HepG2 (cell line): ENCODE measurements around the gene LHFPL6. TPM values are rescaled to one million over a fixed set of nuclear protein-coding genes. Genes with fewer than 3 reads are reported as not detected.

Experiments used
- ATAC-seq: fragments of 200-7000 bp; cut with Tn5 transposase; 3 replicates; pipeline ENCODE4 v1.9.1; 2020; ENCODE audit warnings: mild to moderate bottlenecking, moderate library complexity
- BruUV-seq: library from RNA; stranded (reverse); fragments of 400-500 nt; replicated peaks from 2 replicates; lab custom pipeline; 2021; lab: Mats Ljungman, UMichigan
- CTCF ChIA-PET: fragments of 300-600 bp; formaldehyde crosslinking; extraction: SDS; loops from one replicate; lab custom pipeline; 2021; ENCODE audit warnings: low total read pairs, inconsistent platforms, low intra/inter-chr PET ratio; lab: Yijun Ruan, JAX
- POLR2A ChIA-PET: fragments of 350-600 bp; sonication (Branson Sonifier 250); formaldehyde crosslinking; loops from one replicate; lab custom pipeline; 2020; ENCODE audit warnings: antibody characterized with exemption, inconsistent platforms; lab: Yijun Ruan, JAX
- DNase-seq: peaks from one replicate; pipeline ENCODE4 v3.0.0-alpha.2; 2015; ENCODE audit warnings: low spot score
- FAIRE-seq: peaks from 3 replicates; lab custom pipeline; 2011; peaks lifted over from hg19 to GRCh38; lab: Jason Lieb, UNC
- H2AFZ ChIP-seq: one replicate; pipeline ENCODE4 v1.6.1; 2011; ENCODE audit warnings: low read length, inconsistent platforms
- H3K27ac ChIP-seq: fragments of 300-600 bp; 3 replicates; pipeline ENCODE4 v1.8.0; 2011; ENCODE audit warnings: mixed run types, mild to moderate bottlenecking, mixed read lengths, low read length, inconsistent platforms; ENCODE audit not compliant: insufficient read depth; ENCODE audit errors: extremely low read length
- H3K27me3 ChIP-seq, 2 experiments: fragments of 200-600 bp in 1 of 2; 2 replicates in 1 of 2; 3 replicates in 1 of 2; pipeline versions ENCODE4 v1.6.0 to v1.8.0; 2011; ENCODE audit warnings: low read length in 2 of 2, mild to moderate bottlenecking in 2 of 2, moderate library complexity in 2 of 2, inconsistent platforms in 1 of 2; ENCODE audit not compliant: insufficient read depth in 2 of 2, control insufficient read depth in 1 of 2
- H3K36me3 ChIP-seq, 2 experiments: fragments of 200-600 bp in 1 of 2; replicated peaks in 1 of 2; 2 replicates in 1 of 2; 3 replicates in 1 of 2; pipeline versions ENCODE4 v1.5.1 to v1.8.0; 2011; ENCODE audit warnings: low read length in 2 of 2, inconsistent platforms in 1 of 2; ENCODE audit not compliant: insufficient read depth in 2 of 2, control insufficient read depth in 1 of 2
- H3K4me1 ChIP-seq: 2 replicates; pipeline ENCODE4 v1.5.1; 2012; ENCODE audit warnings: low read length, inconsistent platforms; ENCODE audit not compliant: insufficient read depth
- H3K4me2 ChIP-seq: 2 replicates; pipeline ENCODE4 v1.6.0; 2011; ENCODE audit warnings: low read depth, low read length, inconsistent platforms
- H3K4me3 ChIP-seq, 3 experiments: fragments of 200-600 bp in 1 of 3; sonication (generic), shearing (Covaris generic) in 1 of 3; replicated peaks in 1 of 3; 2 replicates each; pipeline ENCODE4 v1.5.1; 2011 to 2016; ENCODE audit warnings: low read length in 3 of 3, inconsistent platforms in 2 of 3, low read depth in 2 of 3, mild to moderate bottlenecking in 2 of 3, control low read depth in 1 of 3, mixed read lengths in 1 of 3; ENCODE audit not compliant: insufficient read depth in 1 of 3
- H3K79me2 ChIP-seq: one replicate; pipeline ENCODE4 v1.6.1; 2011; ENCODE audit warnings: low read length, inconsistent platforms; ENCODE audit not compliant: insufficient read depth
- H3K9ac ChIP-seq: 2 replicates; pipeline ENCODE4 v1.6.0; 2011; ENCODE audit warnings: mild to moderate bottlenecking, low read depth, low read length, inconsistent platforms; ENCODE audit not compliant: insufficient read depth
- H3K9me3 ChIP-seq: 2 replicates; pipeline ENCODE4 v1.5.1; 2012; ENCODE audit warnings: mild to moderate bottlenecking, low read length
- H4K20me1 ChIP-seq: 2 replicates; pipeline ENCODE4 v1.6.0; 2011; ENCODE audit warnings: inconsistent platforms, mild to moderate bottlenecking, low read length, moderate library complexity; ENCODE audit not compliant: insufficient read depth
- BCL6 ChIP-seq: IDR thresholded peaks from 2 replicates; pipeline ENCODE4 v1.6.1; 2016; ENCODE audit warnings: missing genetic modification reagents, missing compliant biosample characterization
- BCLAF1 ChIP-seq: fragments of 450-650 bp; IDR thresholded peaks from 2 replicates; pipeline ENCODE4 v1.6.1; 2017; ENCODE audit warnings: mild to moderate bottlenecking
- ELF1 ChIP-seq: sonication (generic); formaldehyde crosslinking; IDR thresholded peaks from 2 replicates; pipeline ENCODE4 v1.4.0; 2020; ENCODE audit warnings: missing genetic modification reagents
- POLR2A ChIP-seq, 2 experiments: IDR thresholded peaks; 2 replicates each; pipeline ENCODE4 v1.6.1; 2011; ENCODE audit warnings: low read depth in 2 of 2, low read length in 2 of 2, mild to moderate bottlenecking in 1 of 2, moderate library complexity in 1 of 2; ENCODE audit not compliant: insufficient read depth in 1 of 2
- SMAD3 ChIP-seq: sonication (generic); formaldehyde crosslinking; IDR thresholded peaks from 2 replicates; pipeline ENCODE4 v1.4.0; 2020; ENCODE audit warnings: missing genetic modification reagents
- SMARCC2 ChIP-seq: fragments of 450-650 bp; IDR thresholded peaks from 2 replicates; pipeline ENCODE4 v1.6.1; 2017; ENCODE audit warnings: antibody characterized with exemption, mild to moderate bottlenecking
- ZNF235 ChIP-seq: sonication (generic); formaldehyde crosslinking; IDR thresholded peaks from 2 replicates; pipeline ENCODE4 v1.8.1; 2023; ENCODE audit warnings: mild to moderate bottlenecking, missing genetic modification reagents, borderline replicate concordance
- ZNF431 ChIP-seq: sonication (generic); formaldehyde crosslinking; IDR thresholded peaks from 2 replicates; pipeline ENCODE4 v1.9.0; 2022; ENCODE audit warnings: missing genetic modification reagents, low read depth, mild to moderate bottlenecking, borderline replicate concordance
- ZNF616 ChIP-seq: sonication (generic); formaldehyde crosslinking; IDR thresholded peaks from 2 replicates; pipeline ENCODE4 v1.5.0; 2020; ENCODE audit warnings: low read depth, mild to moderate bottlenecking, missing genetic modification reagents
- ZNF792 ChIP-seq: IDR thresholded peaks from 2 replicates; pipeline ENCODE4 v1.6.1; 2016
- WGBS: methylation state at CpG from one replicate; pipeline ENCODE4 v1.1.6; 2017; ENCODE audit warnings: low lambda C conversion rate; 5-methylcytosine and 5-hydroxymethylcytosine counted together
- in situ Hi-C: cut with HindIII; loops from 2 replicates; pipeline ENCODE4 v1.10.0; 2017; ENCODE audit warnings: low pct_unique_long_range_greater_than_20kb; ENCODE audit not compliant: extremely low pct_ligation_motif_present
- intact Hi-C: fragments of 100-400 bp; cut with micrococcal nuclease; formaldehyde crosslinking; loops from one replicate; pipeline ENCODE4 v1.10.0; 2022; ENCODE audit not compliant: unreplicated experiment
- polyA plus RNA-seq, 8 experiments: library from polyadenylated mRNA; depleted of rRNA in 3 of 8; stranded (reverse) in 7 of 8; unstranded in 1 of 8; fragments of >200 nt; fragmentation: Illumina TruSeq in 4 of 8; extraction: Trizol in 4 of 8; gene quantifications; 2 replicates each; pipeline versions ENCODE4 v1.2.1 to v1.2.3, GENCODE V29; 2011 to 2016; ENCODE audit warnings: low read depth in 4 of 8, missing spikeins in 1 of 8, mixed read lengths in 1 of 8; ENCODE audit not compliant: insufficient read depth in 1 of 8
- total RNA-seq, 5 experiments: library from RNA; depleted of rRNA; stranded (reverse); fragments of >200 nt; fragmentation: Illumina TruSeq; extraction: Trizol; gene quantifications; 2 replicates each; pipeline ENCODE4 v1.2.3, GENCODE V29; 2016; ENCODE audit warnings: low read depth in 1 of 5
- TF ChIP-seq, protein P1 (sequence below): sonication (generic); formaldehyde crosslinking; IDR thresholded peaks from 2 replicates; pipeline ENCODE4 v1.5.0; 2020; ENCODE audit warnings: mild to moderate bottlenecking, missing genetic modification reagents, borderline replicate concordance

LHFPL6 gene
- total and polyA plus RNA-seq, 2 of the 13 experiments (the other 11 are each of a cell fraction or from before 2014, with no cell fraction given) = not detected

- Histone ChIP-seq H3K79me2 (no peaks in the 10 kb centered on the region), H3K4me3 (no peak overlapping the region), H3K4me2 (no peak overlapping the region), H3K27ac (no peak overlapping the region), H3K27me3 (no peaks in the 10 kb centered on the region; a peak in 2 of 5 replicates), H3K9me3 (no peaks in the 10 kb centered on the region), H3K9ac (no peak overlapping the region), H4K20me1 (no peaks in the 10 kb centered on the region), H3K36me3 (no peaks in the 10 kb centered on the region), H3K4me1 (no peaks in the 10 kb centered on the region), H2AFZ (no peak overlapping the region)
- no peak for FAIRE-seq
- DNase-seq = no peak
- BruUV-seq = no TSS peak
- POLR2A ChIA-PET = no interaction called here
- 17% methylated on average over 2 of the region's 2 CpGs for WGBS
- in situ Hi-C loops (no loop called here), intact Hi-C loops (no loop called here)
- TF ChIP-seq ZNF235 (CRISPR knock-in tag) (no peak), SMAD3 (no peak), BCL6 (CRISPR knock-in tag) (no peak)
- CTCF ChIA-PET = no interaction called here
- ATAC-seq = no peak
Observed at GRCh38 chr13:39378306-39378705, 224.7 kb downstream of the LHFPL6 start.

DNA sequence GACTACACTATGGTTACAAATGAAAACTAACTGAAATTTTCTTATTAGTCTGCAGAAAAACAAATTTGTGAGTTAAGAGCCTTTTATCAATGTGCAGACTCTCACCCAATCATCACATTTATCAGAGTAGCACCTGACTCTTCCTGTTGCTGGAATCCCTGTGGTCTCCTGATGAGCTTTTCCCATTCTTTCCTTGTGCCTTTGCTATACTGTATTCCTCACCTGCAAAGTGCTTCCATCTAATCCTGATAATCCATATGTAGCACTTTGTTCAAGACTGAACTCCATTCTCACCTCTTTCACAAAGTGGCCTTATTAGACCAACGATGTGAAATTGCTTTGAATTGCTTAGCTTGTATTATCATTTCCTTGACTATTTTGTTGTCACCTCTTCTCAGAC, 225.3 kb downstream of the LHFPL6 start:
- no peaks in the 10 kb centered on the region for H3K36me3 ChIP-seq
- DNase-seq (no peak), ATAC-seq (no peak), FAIRE-seq (no peak)
- H3K79me2 ChIP-seq = no peaks in the 10 kb centered on the region
- H3K27ac ChIP-seq = no peak overlapping the region
- WGBS = 0% methylated on average over 1 of the region's 1 CpG
- H2AFZ ChIP-seq = no peak overlapping the region
- no peaks in the 10 kb centered on the region; a peak in 2 of 5 replicates for H3K27me3 ChIP-seq
- intact Hi-C loops = no loop called here
- no peak overlapping the region for H3K4me3 ChIP-seq
- no peaks in the 10 kb centered on the region for H3K4me1 ChIP-seq
- H3K9me3 ChIP-seq = no peaks in the 10 kb centered on the region
- BruUV-seq = no TSS peak
- ChIA-PET CTCF (no interaction called here), POLR2A (no interaction called here)
- H3K4me2 ChIP-seq = no peak overlapping the region
- in situ Hi-C loops = no loop called here
- no peak overlapping the region for H3K9ac ChIP-seq
- no peaks in the 10 kb centered on the region for H4K20me1 ChIP-seq
- TF ChIP-seq SMARCC2 (no peak), POLR2A (IDR thresholded peaks at IDR 0.05; ENCODE audit: insufficient read depth in 1 of 2, low read depth in 2 of 2, low read length in 2 of 2) (no peak), ZNF616 (no peak), ZNF431 (CRISPR knock-in tag) (no peak), ELF1 (no peak), ZNF792 (CRISPR knock-in tag) (no peak), BCLAF1 (no peak)
- TF ChIP-seq, protein P1, sequence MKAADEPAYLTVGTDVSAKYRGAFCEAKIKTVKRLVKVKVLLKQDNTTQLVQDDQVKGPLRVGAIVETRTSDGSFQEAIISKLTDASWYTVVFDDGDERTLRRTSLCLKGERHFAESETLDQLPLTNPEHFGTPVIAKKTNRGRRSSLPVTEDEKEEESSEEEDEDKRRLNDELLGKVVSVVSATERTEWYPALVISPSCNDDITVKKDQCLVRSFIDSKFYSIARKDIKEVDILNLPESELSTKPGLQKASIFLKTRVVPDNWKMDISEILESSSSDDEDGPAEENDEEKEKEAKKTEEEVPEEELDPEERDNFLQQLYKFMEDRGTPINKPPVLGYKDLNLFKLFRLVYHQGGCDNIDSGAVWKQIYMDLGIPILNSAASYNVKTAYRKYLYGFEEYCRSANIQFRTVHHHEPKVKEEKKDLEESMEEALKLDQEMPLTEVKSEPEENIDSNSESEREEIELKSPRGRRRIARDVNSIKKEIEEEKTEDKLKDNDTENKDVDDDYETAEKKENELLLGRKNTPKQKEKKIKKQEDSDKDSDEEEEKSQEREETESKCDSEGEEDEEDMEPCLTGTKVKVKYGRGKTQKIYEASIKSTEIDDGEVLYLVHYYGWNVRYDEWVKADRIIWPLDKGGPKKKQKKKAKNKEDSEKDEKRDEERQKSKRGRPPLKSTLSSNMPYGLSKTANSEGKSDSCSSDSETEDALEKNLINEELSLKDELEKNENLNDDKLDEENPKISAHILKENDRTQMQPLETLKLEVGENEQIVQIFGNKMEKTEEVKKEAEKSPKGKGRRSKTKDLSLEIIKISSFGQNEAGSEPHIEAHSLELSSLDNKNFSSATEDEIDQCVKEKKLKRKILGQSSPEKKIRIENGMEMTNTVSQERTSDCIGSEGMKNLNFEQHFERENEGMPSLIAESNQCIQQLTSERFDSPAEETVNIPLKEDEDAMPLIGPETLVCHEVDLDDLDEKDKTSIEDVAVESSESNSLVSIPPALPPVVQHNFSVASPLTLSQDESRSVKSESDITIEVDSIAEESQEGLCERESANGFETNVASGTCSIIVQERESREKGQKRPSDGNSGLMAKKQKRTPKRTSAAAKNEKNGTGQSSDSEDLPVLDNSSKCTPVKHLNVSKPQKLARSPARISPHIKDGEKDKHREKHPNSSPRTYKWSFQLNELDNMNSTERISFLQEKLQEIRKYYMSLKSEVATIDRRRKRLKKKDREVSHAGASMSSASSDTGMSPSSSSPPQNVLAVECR = no peak
